Endothelial cell of umbilical vein (primary cell): Measurements from ENCODE around the gene KCTD13.
"Not testable (repeated sequence)": the region's sequence is repeated elsewhere in the genome, so short reads cannot be mapped to it uniquely, and the experiment has no call there.

Experiments used
- EZH2 ChIP-seq: IDR thresholded peaks from 2 replicates; pipeline ENCODE4 v1.6.1; 2012; ENCODE audit warnings: borderline replicate concordance, low read depth, mild to moderate bottlenecking, moderate library complexity, low read length, inconsistent platforms; ENCODE audit not compliant: severe bottlenecking
- POLR2A ChIP-seq: IDR thresholded peaks from 2 replicates; pipeline ENCODE4 v1.6.1; 2012; ENCODE audit warnings: low read depth, mild to moderate bottlenecking, control low read depth, low read length
- TF ChIP-seq, protein P1 (sequence below), 2 donors: IDR thresholded peaks; 1 replicate in 1 of 2; 2 replicates in 1 of 2; pipeline ENCODE4 v1.5.1; 2011; ENCODE audit warnings: low read length in 2 of 2, mild to moderate bottlenecking in 2 of 2, moderate library complexity in 2 of 2, control low read depth in 1 of 2, inconsistent platforms in 1 of 2, low read depth in 1 of 2; ENCODE audit not compliant: insufficient read depth in 1 of 2; ENCODE audit errors: extremely low read depth in 1 of 2

DNA sequence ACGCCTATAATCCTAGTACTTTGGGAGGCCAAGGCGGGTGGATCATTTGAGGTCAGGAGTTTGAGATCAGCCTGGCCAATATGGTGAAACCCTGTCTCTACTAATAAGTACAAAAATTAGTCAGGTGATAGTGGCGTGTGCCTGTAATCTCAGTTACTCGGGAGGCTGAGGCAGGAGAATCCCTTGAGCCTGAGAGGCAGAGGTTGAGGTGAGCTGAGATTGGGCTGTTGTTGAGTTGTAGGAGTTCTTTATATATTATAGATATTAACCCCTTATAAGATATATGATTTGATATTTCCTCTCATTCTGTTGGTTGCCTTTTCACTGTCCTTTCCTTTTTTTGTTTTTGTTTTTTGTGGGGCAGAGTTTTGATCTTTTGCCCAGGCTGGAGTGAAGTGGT, 33.8 kb upstream of the KCTD13 start:
- TF ChIP-seq, protein P1, sequence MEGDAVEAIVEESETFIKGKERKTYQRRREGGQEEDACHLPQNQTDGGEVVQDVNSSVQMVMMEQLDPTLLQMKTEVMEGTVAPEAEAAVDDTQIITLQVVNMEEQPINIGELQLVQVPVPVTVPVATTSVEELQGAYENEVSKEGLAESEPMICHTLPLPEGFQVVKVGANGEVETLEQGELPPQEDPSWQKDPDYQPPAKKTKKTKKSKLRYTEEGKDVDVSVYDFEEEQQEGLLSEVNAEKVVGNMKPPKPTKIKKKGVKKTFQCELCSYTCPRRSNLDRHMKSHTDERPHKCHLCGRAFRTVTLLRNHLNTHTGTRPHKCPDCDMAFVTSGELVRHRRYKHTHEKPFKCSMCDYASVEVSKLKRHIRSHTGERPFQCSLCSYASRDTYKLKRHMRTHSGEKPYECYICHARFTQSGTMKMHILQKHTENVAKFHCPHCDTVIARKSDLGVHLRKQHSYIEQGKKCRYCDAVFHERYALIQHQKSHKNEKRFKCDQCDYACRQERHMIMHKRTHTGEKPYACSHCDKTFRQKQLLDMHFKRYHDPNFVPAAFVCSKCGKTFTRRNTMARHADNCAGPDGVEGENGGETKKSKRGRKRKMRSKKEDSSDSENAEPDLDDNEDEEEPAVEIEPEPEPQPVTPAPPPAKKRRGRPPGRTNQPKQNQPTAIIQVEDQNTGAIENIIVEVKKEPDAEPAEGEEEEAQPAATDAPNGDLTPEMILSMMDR (IDR thresholded peaks at IDR 0.05; ENCODE audit: extremely low read depth in 1 of 2, insufficient read depth in 1 of 2, low read depth in 1 of 2, low read length in 2 of 2), result not testable (repeated sequence)
- not testable (repeated sequence) for TF ChIP-seq EZH2, POLR2A
